ENCODE data around the gene SYK. TPM values are rescaled to one million over a fixed set of nuclear protein-coding genes. Genes with fewer than 3 reads are reported as not detected.

SYK gene
- total RNA-seq, 1 experiment from 2014 or later = 5.9 TPM

- intact Hi-C loops (cut with micrococcal nuclease) = no loop called here
- DNase-seq (ENCODE audit: unreplicated experiment) = no peak
- no peak overlapping the region for H3K4me3 Mint-ChIP-seq (ENCODE audit: unreplicated experiment)
- no peak for TF ChIP-seq CTCF (IDR thresholded peaks at IDR 0.05; ENCODE audit: unreplicated experiment)
- H3K36me3 Mint-ChIP-seq (ENCODE audit: insufficient read depth, unreplicated experiment) = no peaks in the 10 kb centered on the region
- H3K9me3 Mint-ChIP-seq (ENCODE audit: unreplicated experiment) = no peaks in the 10 kb centered on the region
- no peak overlapping the region for H3K27ac Mint-ChIP-seq (ENCODE audit: low read depth, unreplicated experiment)
- peaks cover 5% of the 10 kb centered on the region for H3K4me1 Mint-ChIP-seq (ENCODE audit: insufficient read depth, unreplicated experiment)
- no peaks in the 10 kb centered on the region for H3K27me3 Mint-ChIP-seq (ENCODE audit: insufficient read depth, unreplicated experiment)
- CTCF ChIA-PET = no interaction called here
- no TSS peak for BruUV-seq (replicated peaks)
- POLR2A ChIA-PET = no interaction called here
These were observed 21.2 kb downstream of the SYK start for GRCh38 chr9:90822866-90823265.

GRCh38 chr9:90825586-90825985 is 24.0 kb downstream of the SYK start:
- Mint-ChIP-seq H3K4me1 (ENCODE audit: insufficient read depth, unreplicated experiment) (peaks cover 5% of the 10 kb centered on the region), H3K27ac (ENCODE audit: low read depth, unreplicated experiment) (no peak overlapping the region), H3K4me3 (ENCODE audit: unreplicated experiment) (no peak overlapping the region), H3K36me3 (ENCODE audit: insufficient read depth, unreplicated experiment) (no peaks in the 10 kb centered on the region), H3K9me3 (ENCODE audit: unreplicated experiment) (no peaks in the 10 kb centered on the region), H3K27me3 (ENCODE audit: insufficient read depth, unreplicated experiment) (no peaks in the 10 kb centered on the region)
- intact Hi-C loops (cut with micrococcal nuclease) = no loop called here
- no TSS peak for BruUV-seq (replicated peaks)
- TF ChIP-seq CTCF (IDR thresholded peaks at IDR 0.05; ENCODE audit: unreplicated experiment) = no peak
- POLR2A ChIA-PET = interaction anchor here (1.1 kb wide), 1 partner anchor 29 kb away, joined by 3 read pairs; no protein-coding TSS in a partner anchor
- no peak for DNase-seq (ENCODE audit: unreplicated experiment)
- CTCF ChIA-PET = interaction anchor here (0.6 to 1.8 kb wide), 5 partner anchors 8 to 648 kb away, joined by 3 to 7 read pairs (median 4); no protein-coding TSS in a partner anchor

- ChIA-PET CTCF (interaction anchor here (0.6 to 1.8 kb wide), 6 partner anchors 12 to 889 kb away, joined by 3 to 7 read pairs (median 4); no protein-coding TSS in a partner anchor), POLR2A (no interaction called here)
- DNase-seq (ENCODE audit: unreplicated experiment) = no peak
- no peaks in the 10 kb centered on the region for H3K9me3 Mint-ChIP-seq (ENCODE audit: unreplicated experiment)
- H3K4me1 Mint-ChIP-seq (ENCODE audit: insufficient read depth, unreplicated experiment) = peaks cover 4% of the 10 kb centered on the region
- BruUV-seq (replicated peaks) = no TSS peak
- no peaks in the 10 kb centered on the region for H3K27me3 Mint-ChIP-seq (ENCODE audit: insufficient read depth, unreplicated experiment)
- no peak for TF ChIP-seq CTCF (IDR thresholded peaks at IDR 0.05; ENCODE audit: unreplicated experiment)
- intact Hi-C loops (cut with micrococcal nuclease) = no loop called here
- H3K36me3 Mint-ChIP-seq (ENCODE audit: insufficient read depth, unreplicated experiment) = no peaks in the 10 kb centered on the region
- no peak overlapping the region for H3K4me3 Mint-ChIP-seq (ENCODE audit: unreplicated experiment)
- no peak overlapping the region for H3K27ac Mint-ChIP-seq (ENCODE audit: low read depth, unreplicated experiment)
These were observed 24.9 kb downstream of the SYK start for GRCh38 chr9:90826326-90827020.

- Mint-ChIP-seq H3K27me3 (ENCODE audit: insufficient read depth, unreplicated experiment) (no peaks in the 10 kb centered on the region), H3K36me3 (ENCODE audit: insufficient read depth, unreplicated experiment) (no peaks in the 10 kb centered on the region), H3K27ac (ENCODE audit: low read depth, unreplicated experiment) (no peak overlapping the region), H3K4me1 (ENCODE audit: insufficient read depth, unreplicated experiment) (no peaks in the 10 kb centered on the region), H3K4me3 (ENCODE audit: unreplicated experiment) (no peak overlapping the region), H3K9me3 (ENCODE audit: unreplicated experiment) (no peaks in the 10 kb centered on the region)
- no peak for DNase-seq (ENCODE audit: unreplicated experiment)
- intact Hi-C loops (cut with micrococcal nuclease) = no loop called here
- BruUV-seq (replicated peaks) = no TSS peak
- ChIA-PET CTCF (no interaction called here), POLR2A (no interaction called here)
- TF ChIP-seq CTCF (IDR thresholded peaks at IDR 0.05; ENCODE audit: unreplicated experiment) = no peak
These were observed 25.7 kb downstream of the SYK start for GRCh38 chr9:90827181-90827871.

Data from MCF 10A (cell line).